SIG-M5 (cell line): ENCODE results near the gene CHRNA7.

Source experiments
- DNase-seq: peaks from one replicate; lab custom pipeline; 2025; lab: John Stamatoyannopoulos, UW

The CHRNA7 gene

DNA sequence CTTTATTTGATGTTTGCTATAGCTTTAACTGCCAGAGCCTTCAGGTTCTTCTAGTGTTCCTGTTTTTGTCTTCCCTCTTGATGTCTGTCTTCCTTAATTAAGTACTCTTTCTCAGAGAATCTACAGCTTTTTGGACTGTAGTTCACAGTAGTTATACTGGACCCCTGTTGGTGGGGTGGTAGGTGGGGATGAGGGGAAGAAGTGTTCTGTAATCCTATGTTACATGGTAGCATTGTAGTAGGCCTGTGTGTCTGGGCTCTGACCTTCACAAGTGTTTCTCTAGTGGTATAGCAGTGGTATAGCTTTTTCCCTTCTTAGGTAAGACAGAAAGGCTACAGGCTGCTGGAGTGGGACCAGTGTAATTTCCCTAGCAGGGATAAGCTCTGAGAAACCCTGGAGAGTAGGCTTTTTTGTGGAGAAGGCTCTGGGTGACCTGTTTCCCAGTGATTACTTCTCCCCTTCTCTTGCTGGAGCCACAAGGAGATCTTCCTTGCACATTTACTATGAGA is 59.6 kb downstream of the CHRNA7 start:
- DNase-seq: no peak

DNA sequence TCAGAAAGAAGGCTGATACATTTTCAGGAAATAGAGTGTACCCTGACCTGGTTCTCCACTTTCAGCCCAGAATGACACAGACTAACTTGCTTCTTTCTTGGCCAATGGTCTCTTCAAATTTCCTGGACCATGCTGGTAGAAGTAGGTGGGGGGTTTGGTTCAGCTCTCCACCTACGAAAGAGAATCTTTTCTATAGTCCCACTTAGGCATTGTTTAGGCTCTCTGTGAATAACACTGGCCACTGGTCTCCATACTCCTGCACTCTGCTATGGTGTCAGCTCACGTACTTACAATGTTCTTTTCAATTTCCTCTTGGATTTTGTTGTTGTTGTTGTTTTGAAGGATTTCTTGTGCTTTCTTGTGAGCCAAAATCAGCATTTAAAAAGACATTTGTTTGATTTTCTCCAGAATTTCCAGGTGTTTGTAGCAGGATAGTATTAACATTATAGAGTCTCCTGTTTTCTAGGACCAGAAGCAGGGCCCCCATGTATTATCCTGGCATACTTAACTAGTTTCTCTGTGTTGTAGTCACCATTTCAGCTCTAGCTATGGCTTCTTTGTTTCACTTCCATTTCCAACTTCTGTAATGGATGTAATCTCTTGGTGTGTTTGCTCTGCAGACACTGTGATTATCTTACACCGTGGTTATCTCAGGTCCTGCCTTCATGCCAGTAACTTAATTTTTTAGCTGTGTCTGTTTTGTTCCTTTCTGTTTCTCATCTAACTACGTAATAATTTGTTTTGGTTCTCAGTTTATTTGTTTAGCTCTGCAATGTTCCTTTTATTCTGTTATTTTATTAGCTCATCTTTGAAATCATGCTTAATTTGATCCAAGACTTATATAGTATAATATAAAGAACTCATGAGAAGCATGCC is 61.4 kb downstream of the CHRNA7 start:
- DNase-seq: no peak

DNA sequence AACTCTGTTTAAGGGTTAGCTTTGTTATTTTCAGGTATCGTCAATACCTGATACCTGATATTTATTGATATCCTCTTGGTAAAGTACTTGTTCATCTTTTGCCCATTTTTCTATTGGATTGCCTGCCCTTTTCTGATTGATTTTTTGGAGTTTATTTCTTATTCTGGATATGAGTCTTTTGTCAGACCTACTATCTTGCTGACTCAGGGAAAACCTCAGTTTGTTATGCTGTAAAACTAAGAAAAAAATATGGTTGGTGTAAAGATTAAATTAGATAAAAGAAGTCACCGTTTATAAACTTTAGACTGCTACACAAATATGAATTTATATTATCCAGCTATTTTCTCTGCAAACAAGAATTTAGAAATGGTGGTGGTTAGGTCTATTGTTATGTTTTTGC is 65.9 kb downstream of the CHRNA7 start:
- no peak for DNase-seq

DNA sequence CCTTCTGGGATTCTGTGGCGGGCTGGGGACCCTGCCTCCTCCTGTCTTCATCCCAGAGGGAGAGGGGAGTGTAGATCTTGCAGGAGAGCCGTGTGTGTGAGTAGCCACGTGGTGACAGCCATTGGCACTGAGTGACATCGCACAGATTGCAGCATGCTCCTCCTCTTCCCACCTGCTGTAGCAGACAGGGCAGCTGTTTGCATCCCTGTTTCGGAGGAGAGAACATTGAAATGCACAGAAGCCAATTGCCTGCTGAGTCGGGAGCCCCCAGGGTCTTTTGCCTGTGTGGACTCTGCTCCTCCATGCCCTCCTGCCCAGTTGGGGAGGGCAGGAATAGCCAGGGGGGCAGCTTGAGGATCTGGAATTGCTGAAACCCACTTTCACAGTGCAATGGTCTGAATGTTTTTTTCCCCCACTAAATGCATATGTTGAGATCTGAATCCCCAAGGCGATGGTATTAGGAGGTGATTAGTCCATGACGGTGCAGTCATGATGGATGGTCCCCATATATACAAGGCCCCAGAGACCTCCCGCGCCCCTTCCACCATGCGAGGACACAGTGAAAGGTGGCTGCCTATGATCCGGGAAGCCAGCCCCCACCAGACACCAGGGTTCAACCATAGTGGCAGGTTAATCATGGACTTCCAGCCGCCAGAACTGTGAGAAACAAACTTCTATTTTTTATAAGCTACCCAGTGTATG is 66.8 kb downstream of the CHRNA7 start:
- no peak for DNase-seq

DNA sequence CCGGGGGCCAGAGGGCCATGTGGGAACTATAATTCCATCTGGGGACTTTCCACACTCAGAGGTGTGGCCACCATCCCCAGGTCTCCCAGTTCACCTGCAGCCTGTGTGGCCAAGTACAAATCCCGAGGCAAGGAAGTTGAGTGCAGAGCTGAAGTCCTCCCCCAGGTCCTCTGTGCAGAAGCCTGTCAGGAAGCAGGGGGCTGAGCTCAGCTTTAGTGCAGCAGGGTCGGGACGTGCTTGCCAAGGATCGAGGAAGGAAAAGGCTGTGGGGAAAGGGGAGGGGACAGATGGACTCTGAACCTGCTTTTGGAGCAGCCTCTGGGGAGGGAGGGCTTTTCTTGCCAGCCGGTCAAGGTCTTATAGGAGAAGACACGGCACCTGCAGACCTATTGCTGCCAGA is 67.7 kb downstream of the CHRNA7 start:
- DNase-seq: no peak

DNA sequence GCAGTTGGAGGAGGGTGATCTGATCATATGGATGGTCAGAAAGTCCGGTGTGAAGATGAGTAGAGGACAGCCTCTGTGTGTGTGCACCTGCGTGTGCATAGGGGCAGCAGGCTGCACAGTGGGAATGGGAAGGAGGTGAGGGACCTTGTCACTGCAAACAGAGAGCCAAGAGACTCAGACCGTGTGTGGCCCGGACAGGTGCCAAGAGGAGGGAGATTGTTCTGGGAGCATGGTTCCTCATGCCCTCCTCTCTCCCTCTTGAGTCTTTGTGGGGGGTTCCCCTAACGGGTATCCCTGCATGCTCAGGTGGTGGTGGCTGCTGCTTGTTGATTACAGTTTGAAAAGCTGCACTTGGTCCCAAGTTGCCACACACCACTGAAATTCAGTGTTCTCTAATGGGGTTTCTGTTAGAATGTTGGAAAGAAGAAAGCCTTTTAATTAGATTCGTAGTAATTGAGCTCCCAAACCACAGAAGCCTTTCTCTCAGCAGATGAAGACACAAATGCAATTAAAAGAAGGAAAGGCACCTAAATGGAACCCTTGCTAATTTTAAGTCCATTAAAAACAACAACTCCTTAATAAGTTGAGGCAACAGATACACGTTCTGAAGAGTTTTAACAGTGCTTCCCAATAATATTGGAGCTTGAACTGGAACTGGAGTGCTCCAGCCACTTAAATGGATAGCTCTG is 68.9 kb downstream of the CHRNA7 start:
- DNase-seq: no peak

DNA sequence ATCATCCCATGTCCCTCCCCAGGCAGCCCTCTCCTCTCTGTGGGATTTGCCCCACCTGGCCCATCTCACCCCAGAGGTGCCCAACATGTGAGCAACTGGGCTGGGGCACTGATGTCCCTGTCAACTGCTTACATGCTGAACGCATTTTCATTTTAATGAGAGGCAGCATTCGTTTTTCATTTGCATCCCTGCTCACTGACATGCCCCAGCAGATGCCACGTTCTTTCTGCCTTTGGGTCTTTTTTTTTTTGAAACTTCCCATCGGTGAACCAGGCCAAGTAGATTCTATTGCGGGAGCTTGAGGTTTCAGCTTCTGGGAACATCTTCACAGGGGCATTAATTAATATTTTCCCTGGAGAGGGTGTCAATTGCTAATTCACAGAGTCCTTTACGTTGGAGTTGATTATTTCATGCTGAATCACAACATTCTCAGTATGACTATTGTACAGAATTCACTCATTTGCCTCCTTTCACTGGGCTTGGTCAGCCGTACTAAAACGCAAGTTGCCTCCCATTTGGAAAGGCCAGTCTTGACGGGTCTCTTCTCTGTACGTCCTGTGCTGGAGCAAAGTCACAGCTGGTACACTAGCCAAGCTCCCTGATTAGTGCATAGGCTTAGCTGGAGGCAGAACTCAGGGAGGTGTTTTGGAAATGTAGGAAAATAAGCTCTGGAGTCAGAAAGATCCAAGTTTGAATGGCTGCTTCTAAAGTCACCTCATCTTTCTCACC is 69.8 kb downstream of the CHRNA7 start:
- no peak for DNase-seq

DNA sequence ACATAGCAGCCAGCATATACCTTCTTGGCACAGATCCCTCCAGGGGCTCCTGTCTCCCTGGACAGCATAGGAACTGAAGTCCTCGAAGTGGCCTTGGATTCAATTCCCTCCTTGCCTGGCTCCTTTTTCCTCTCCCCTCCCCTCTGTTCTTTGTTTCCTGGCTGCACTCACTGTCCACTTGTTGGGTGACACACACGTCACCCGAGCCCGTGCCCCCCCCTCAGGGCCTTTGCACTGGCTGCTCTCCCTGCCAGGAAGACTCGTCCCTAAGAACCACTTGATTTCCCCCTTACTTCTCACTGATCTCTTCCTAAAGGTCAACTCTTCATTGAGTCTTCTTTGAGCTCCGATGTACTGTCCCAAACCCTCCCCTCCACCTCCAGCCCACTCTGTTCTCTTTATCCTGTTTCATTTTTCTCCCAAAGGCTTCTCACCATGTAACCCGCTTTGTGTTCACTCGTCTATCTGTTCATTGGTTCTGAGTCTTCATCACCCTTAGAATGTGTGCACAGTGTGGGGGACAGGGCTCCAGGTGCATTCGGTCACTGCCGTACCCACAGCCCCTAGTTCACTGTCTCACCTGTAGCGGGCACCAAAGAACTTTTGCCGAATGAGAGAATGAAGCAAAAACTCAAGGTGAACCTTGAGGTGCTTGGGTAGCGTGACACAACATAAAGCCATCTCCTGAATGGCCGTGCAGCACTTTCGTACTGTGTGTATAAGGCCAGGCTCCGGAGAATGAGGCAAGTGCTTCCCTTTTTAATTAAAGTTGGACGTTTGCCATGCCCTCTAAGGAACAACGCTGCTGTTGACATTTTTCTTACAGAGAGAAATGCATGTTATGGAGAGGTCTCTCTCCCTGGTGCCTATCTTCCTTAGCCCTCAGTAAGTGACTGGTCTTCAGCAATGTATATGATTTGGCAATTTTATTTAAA is 74.0 kb downstream of the CHRNA7 start:
- DNase-seq: no peak

DNA sequence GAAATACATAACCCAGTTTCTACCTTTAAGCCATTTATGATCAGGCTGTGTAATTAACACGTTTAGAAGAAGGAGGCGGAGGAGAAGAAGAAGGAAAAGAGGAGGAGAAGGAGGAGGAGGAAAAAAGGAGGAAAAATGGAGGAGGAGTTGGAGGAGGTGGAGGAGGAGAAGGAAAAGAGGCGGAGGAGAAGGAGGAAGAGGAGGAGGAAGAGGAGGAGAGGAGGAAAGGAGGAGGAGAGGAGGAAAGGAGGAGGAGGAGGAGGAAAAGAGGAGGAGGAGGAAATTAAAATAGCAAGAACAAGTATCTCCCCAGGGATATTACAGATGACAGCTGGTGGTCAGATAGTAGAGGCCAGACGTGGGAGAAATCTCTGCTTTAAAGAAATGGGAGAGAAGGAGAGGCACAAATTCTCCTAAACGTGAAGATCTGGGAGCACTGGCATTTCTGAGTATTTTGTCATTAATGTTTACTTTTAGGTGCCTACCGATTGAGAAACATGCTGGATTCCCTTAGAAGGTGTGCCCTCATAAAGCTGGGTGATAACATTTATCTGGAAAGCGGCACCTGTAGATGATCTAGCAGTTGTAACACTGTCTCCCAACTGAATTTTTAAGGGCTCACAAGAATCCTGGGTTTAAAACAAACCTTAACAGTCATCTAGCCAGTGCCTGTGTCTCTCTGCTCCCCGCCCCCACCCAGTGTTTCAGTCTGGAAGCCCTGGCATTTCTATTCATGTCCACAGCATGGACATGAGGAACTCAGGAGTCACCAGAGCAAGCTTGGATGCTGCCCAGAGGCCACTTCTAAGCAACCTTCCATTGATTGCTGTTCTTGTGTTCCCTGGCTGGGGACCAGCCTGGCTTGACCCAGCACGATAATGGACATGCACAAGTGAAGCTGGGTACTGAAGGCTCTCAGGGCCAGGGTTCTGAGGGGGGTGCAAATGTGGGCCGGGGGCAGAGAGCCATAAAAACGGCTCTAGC is 75.2 kb downstream of the CHRNA7 start:
- DNase-seq: no peak

DNA sequence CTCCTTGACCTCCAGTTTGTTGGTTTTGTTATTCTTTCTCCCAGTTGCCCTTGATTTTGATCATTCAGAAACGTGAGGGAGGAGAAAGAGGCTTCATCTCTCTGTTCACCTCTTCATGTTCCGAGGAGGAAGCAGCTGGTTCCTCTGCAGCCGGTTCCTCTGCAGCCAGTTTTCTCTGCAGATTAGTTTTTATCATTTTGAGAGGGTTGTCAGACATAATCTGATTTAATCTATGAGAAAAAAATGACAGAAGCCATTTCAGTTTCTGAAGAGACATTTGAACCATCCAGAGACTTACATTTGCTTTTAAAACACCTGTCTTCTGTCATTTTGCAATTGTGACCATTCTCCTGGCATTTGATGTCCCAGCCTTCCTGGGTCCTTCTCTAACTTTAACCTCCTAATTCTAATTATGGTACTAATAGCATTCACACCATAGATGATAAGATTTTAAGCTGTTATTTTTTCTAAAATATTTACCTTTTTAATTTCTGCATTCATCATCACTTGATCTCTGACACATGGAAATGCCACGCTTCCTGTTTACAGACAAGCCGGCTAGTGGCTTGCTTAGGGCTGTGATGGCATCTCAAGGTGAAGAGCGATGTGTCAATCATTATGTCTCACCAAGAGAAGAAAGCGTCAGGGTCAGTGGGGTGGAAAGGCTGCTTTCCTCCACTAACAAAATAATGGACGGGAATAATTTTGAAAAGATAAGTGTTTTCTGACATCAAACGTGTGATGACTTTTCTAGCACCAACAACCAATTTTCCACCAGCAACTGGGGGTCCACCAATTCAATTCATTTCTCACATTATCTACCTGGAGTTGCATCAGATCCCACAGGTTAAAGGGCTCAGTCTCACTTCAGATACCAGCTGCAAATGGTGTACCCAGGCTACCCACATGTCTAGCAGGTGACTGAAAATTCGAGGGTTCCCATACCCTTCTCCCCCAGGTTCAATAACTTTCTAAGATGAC is 76.4 kb downstream of the CHRNA7 start:
- no peak for DNase-seq

DNA sequence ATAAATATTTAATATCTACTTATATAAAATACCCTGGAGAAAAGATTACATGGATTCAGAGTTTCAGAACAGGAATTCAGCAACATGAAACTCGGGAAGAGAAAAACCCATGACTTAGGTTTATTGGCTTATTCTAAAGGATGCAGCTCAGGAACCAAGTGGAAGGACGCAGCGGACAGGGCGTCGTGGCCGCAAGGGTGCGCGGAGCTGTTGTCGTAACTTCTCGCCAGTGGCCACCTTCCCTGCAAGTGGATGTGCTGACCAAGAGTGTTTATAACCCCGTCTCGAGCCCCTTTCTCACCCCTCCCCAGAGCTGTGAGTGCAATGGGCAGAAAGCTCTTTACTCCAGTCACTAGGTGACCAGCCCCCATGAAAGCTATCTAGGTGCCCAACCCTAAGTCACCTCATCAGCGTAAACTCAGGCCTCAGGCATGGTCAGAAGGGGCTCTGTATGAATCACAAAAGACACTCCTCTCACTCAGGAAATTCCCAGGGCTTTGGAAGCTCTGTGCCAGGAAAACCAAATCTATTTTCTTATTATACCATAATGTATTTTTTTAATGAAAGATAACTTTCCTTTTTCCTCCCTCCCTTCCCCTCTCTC is 77.3 kb downstream of the CHRNA7 start:
- DNase-seq: no peak

DNA sequence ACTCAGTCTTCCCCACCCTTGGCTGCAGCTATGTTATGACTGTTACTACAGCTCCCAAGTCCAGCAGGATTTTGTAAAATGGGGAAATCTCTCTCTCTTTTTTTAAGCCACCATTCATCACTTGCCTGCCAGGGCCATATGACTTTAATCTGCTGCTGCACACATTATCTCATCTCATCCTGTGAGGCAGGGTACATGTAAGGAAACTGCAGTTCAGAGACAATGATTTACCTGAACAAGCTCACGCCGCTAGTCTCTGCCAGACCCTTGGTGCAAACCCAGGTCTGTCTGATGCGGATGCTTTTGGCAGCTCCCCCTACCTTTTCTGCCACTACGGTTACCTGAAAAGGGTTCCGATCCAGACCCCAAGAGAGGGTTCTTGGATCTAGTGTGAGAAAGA is 78.3 kb downstream of the CHRNA7 start:
- DNase-seq: no peak

DNA sequence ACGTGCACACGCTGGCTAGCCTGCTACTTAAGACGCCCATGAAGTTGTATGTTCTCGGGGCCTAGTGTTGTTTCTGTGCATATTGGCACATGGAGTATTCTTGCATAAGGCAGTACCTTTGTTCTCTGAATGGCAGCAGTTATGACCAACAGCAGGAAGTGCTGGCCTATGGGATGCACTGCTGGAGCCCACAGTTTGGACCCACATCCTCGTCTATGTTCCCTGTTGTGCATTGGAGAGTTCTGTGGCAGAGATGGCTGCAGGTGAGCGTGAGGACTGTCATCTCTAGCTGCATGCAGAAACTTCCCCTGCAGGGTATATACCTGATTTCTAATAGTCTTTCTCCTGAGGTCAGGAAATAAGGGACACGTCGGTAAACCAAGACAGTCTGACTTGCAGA is 81.8 kb downstream of the CHRNA7 start:
- no peak for DNase-seq

DNA sequence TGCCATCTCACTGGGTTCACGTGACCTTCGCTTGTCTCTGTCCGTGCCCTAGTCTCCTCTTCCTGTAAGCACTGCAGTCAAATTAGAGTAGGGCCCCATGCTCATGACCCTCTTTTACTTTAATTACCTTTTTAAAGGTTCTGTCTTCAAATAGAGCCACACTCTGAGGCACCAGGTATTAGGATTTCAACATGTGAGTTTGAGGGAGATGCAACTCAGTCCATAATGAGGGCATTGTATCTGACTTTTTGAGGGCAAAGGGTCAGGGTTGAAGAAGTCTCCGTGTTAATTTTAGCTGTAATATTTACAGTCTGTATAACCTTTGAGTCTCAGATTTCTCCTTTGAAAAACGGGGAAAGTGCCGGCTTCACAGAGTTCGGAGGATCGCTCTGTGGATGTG is 82.9 kb downstream of the CHRNA7 start:
- DNase-seq: no peak

DNA sequence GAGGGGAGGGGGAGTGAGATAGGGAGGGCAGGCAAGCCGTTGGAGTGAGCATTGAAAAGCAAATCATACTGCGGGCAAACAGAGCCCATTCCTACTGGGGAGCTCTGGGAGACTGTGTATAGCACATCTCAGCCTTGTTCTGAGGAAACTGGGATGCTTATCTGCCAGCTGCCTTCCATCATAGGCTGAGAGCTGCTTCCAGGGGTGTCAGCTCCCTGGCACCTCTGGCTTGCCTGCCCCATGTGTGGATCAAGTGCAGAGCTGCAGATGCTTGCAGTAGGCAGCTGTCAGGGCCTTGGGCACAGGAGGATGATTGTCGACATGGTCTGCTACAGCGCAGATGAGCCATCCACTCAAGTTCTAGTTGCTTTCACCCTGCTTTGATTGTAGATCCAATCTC is 86.8 kb downstream of the CHRNA7 start:
- no peak for DNase-seq

DNA sequence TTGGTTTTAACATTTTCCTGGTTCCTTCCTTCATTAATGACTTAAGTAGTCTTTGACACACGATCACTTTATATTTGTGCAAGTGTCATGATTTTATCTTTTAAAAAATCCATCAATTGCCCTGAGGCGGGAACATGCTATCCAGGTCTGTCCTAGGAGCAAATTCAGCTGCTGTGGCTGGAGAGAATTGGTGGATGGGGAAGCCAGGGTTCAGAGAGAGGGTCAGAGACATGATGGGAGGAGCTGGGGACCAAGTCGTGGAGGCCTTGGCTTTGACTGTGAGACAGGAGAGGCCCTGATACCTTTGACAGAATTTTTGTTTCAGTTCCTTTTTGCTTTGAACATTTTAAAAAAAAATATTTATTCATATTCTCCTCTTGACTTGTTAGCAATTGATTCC is 89.0 kb downstream of the CHRNA7 start:
- no peak for DNase-seq

DNA sequence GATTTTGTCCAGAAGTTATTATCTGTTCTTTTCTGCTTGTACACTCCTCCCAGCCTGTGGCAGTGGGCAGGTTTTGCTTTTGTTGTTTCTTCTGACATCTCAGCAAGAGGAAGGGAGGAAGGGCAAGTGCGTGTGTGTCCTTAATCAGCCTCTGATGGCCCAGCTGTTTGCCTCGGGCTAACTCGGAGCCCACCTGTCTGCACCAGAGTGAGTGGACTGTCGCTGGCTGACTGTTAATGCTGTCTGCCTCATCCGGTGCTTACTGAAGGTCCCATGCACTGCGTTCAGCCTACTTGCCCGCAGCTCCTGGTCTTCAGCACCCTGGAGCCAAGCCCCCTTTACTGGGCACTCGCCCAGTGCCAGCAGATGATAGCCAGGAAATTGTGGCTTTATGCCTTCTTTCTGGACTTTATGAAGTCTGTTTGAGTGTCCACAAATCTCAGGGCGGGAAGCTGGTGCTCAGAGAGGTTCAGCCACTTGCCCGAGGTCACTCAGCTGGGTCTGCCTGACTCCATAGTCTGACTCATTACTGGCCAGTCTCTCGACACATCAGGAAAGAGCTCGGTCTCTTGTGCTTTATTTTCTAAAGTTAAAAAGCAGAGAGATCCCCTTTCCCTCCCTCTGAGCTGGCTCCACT is 89.5 kb downstream of the CHRNA7 start:
- DNase-seq: no peak
